Inflammatory macrophage treated with lipopolysaccharide for 1 hour (primary cell): ENCODE results near the gene DYNLT1.

Experiments used
- DNase-seq, 2 donors: peaks; one replicate each; pipeline ENCODE4 v3.0.0-alpha.2; 2020 to 2022

The DYNLT1 gene

DNA sequence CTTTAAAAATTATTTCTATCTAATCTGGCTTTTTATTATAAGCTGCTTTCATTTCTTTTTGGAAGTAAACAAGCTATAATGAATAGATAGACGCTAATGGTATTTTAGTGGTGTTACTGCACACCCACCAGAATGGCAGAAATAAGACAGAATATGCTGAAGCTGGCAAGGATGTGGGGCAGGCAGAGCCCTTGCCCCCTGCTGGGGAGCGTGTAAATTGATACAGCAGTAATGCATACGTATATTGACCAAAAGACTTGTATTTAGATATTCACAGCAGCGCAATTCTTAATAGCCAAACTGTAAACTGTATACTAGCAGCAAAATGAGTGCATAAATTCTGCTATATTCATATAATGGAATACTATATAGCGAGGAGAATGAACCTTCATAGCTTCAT, 49.3 kb downstream of the DYNLT1 start:
- DNase-seq = no peak

GRCh38 chr6:158593670-158594069, 50.9 kb downstream of the DYNLT1 start:
- DNase-seq = no peak

DNA sequence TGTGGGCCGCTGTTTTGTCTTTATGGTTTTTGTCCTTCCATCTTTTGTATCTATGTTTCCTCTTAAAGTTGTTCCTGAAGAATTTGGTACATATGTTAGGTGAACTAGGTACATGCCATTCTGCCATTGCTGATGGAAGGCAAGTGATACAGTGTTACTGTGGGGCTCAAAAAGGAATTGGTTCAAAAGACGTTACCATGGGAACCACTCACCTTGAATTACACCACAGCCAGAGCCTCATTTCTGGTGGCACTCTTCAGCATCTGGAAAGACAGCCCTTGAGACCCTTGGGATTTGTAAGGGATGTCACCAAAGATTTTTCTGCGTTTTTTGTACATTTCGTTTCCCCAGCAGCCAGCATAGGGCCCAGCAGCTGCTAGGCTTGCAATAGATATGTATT, 52.7 kb downstream of the DYNLT1 start:
- DNase-seq = no peak

DNA sequence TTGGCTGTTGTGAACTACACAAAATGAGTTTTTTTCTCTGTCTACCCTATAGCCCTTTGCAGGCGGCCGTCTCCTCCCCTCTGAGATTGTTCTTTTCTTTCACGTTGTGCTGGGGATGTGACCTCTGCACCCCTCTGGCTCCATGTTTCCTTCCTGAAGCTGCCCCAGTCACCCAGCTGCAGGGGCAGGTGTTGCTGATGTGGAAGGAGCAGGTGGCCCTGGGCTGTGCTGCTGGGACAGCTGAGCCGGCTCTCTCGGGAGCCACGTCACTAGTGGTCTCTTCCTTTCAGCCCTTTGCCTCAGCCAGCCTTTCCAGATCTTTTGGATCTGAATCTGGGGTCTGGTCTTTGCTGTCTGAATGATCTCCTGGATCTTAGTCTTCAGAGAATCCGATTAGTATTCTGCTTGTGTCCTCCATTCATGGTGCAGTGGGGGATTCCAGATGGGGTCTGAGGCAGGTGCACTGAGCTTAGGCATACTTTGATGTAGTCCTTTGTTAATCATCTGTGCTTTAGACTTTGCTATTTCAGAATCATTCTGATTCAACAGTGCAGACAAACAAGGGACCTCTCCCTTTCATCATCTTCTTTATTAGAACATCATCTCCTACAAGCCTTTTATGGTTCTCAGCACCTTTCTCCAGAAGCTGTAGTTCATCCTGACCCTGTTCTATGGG, 53.3 kb downstream of the DYNLT1 start:
- no peak for DNase-seq

- DNase-seq = no peak
These were observed 55.2 kb downstream of the DYNLT1 start for GRCh38 chr6:158589366-158589765.

DNA sequence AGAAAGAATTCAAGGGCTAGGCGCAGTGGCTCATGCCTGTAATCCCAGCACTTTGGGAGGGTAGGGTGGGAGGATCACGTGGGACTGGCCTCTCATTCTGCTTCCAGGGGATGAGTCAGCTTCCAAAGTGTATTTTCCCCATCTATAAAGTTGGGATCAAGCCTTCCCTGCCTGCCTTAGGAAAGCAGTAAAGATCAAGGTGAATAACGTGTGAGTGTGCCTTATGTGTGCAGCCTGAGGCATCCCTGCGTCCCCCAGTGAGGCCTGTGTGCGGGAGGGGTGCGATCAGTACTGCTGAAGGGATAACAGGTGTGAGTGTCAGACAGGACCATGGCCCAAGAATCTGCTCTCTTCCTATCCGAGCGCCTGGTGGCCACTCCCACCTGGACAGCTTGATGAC, 57.9 kb downstream of the DYNLT1 start:
- no peak for DNase-seq
